HepG2 (cell line): ENCODE data around the gene LRRC74A. TPM values are rescaled to one million over a fixed set of nuclear protein-coding genes. Genes with fewer than 3 reads are reported as not detected.
A peak's percentile ranks its signal among the peaks of the same experiment; 100 is the strongest.

Source experiments
- ATAC-seq: fragments of 200-7000 bp; cut with Tn5 transposase; 3 replicates; pipeline ENCODE4 v1.9.1; 2020; ENCODE audit warnings: mild to moderate bottlenecking, moderate library complexity
- BruUV-seq: library from RNA; stranded (reverse); fragments of 400-500 nt; replicated peaks from 2 replicates; lab custom pipeline; 2021; lab: Mats Ljungman, UMichigan
- CTCF ChIA-PET: fragments of 300-600 bp; formaldehyde crosslinking; extraction: SDS; loops from one replicate; lab custom pipeline; 2021; ENCODE audit warnings: low total read pairs, inconsistent platforms, low intra/inter-chr PET ratio; lab: Yijun Ruan, JAX
- POLR2A ChIA-PET: fragments of 350-600 bp; sonication (Branson Sonifier 250); formaldehyde crosslinking; loops from one replicate; lab custom pipeline; 2020; ENCODE audit warnings: antibody characterized with exemption, inconsistent platforms; lab: Yijun Ruan, JAX
- DNase-seq: peaks from one replicate; pipeline ENCODE4 v3.0.0-alpha.2; 2015; ENCODE audit warnings: low spot score
- FAIRE-seq: peaks from 3 replicates; lab custom pipeline; 2011; peaks lifted over from hg19 to GRCh38; lab: Jason Lieb, UNC
- H2AFZ ChIP-seq: one replicate; pipeline ENCODE4 v1.6.1; 2011; ENCODE audit warnings: low read length, inconsistent platforms
- H3K27ac ChIP-seq: fragments of 300-600 bp; 3 replicates; pipeline ENCODE4 v1.8.0; 2011; ENCODE audit warnings: mixed run types, mild to moderate bottlenecking, mixed read lengths, low read length, inconsistent platforms; ENCODE audit not compliant: insufficient read depth; ENCODE audit errors: extremely low read length
- H3K27me3 ChIP-seq, 2 experiments: fragments of 200-600 bp in 1 of 2; 2 replicates in 1 of 2; 3 replicates in 1 of 2; pipeline versions ENCODE4 v1.6.0 to v1.8.0; 2011; ENCODE audit warnings: low read length in 2 of 2, mild to moderate bottlenecking in 2 of 2, moderate library complexity in 2 of 2, inconsistent platforms in 1 of 2; ENCODE audit not compliant: insufficient read depth in 2 of 2, control insufficient read depth in 1 of 2
- H3K36me3 ChIP-seq, 2 experiments: fragments of 200-600 bp in 1 of 2; replicated peaks in 1 of 2; 2 replicates in 1 of 2; 3 replicates in 1 of 2; pipeline versions ENCODE4 v1.5.1 to v1.8.0; 2011; ENCODE audit warnings: low read length in 2 of 2, inconsistent platforms in 1 of 2; ENCODE audit not compliant: insufficient read depth in 2 of 2, control insufficient read depth in 1 of 2
- H3K4me1 ChIP-seq: 2 replicates; pipeline ENCODE4 v1.5.1; 2012; ENCODE audit warnings: low read length, inconsistent platforms; ENCODE audit not compliant: insufficient read depth
- H3K4me2 ChIP-seq: 2 replicates; pipeline ENCODE4 v1.6.0; 2011; ENCODE audit warnings: low read depth, low read length, inconsistent platforms
- H3K4me3 ChIP-seq, 3 experiments: fragments of 200-600 bp in 1 of 3; sonication (generic), shearing (Covaris generic) in 1 of 3; replicated peaks in 1 of 3; 2 replicates each; pipeline ENCODE4 v1.5.1; 2011 to 2016; ENCODE audit warnings: low read length in 3 of 3, inconsistent platforms in 2 of 3, low read depth in 2 of 3, mild to moderate bottlenecking in 2 of 3, control low read depth in 1 of 3, mixed read lengths in 1 of 3; ENCODE audit not compliant: insufficient read depth in 1 of 3
- H3K79me2 ChIP-seq: one replicate; pipeline ENCODE4 v1.6.1; 2011; ENCODE audit warnings: low read length, inconsistent platforms; ENCODE audit not compliant: insufficient read depth
- H3K9ac ChIP-seq: 2 replicates; pipeline ENCODE4 v1.6.0; 2011; ENCODE audit warnings: mild to moderate bottlenecking, low read depth, low read length, inconsistent platforms; ENCODE audit not compliant: insufficient read depth
- H3K9me3 ChIP-seq: 2 replicates; pipeline ENCODE4 v1.5.1; 2012; ENCODE audit warnings: mild to moderate bottlenecking, low read length
- H4K20me1 ChIP-seq: 2 replicates; pipeline ENCODE4 v1.6.0; 2011; ENCODE audit warnings: inconsistent platforms, mild to moderate bottlenecking, low read length, moderate library complexity; ENCODE audit not compliant: insufficient read depth
- CBX2 ChIP-seq, 2 experiments: fragments of 200-600 bp in 1 of 2; sonication (generic); formaldehyde crosslinking in 1 of 2; IDR thresholded peaks; 2 replicates each; pipeline versions ENCODE4 v1.7.0 to v1.8.1; 2018 to 2022; ENCODE audit warnings: low read depth in 2 of 2, low read length in 1 of 2, mild to moderate bottlenecking in 1 of 2, missing genetic modification reagents in 1 of 2
- ELF1 ChIP-seq: sonication (generic); formaldehyde crosslinking; IDR thresholded peaks from 2 replicates; pipeline ENCODE4 v1.4.0; 2020; ENCODE audit warnings: missing genetic modification reagents
- FOXK2 ChIP-seq: fragments of 450-650 bp; IDR thresholded peaks from 2 replicates; pipeline ENCODE4 v1.6.1; 2016
- GRHL1 ChIP-seq: sonication (generic); formaldehyde crosslinking; conservative IDR thresholded peaks from 2 replicates; pipeline ENCODE4 v1.8.0; 2022; ENCODE audit warnings: missing genetic modification reagents
- KAT2B ChIP-seq: fragments of 150-350 bp; IDR thresholded peaks from 2 replicates; pipeline ENCODE4 v1.6.1; 2014; ENCODE audit warnings: low read depth, low read length, borderline replicate concordance
- MYPOP ChIP-seq: sonication (generic); formaldehyde crosslinking; IDR thresholded peaks from 2 replicates; pipeline ENCODE4 v1.8.1; 2023; ENCODE audit warnings: mild to moderate bottlenecking, moderate library complexity, missing genetic modification reagents
- POLR2G ChIP-seq: fragments of 200-400 bp; formaldehyde crosslinking; IDR thresholded peaks from 2 replicates; pipeline ENCODE4 v1.6.1; 2018; ENCODE audit warnings: mild to moderate bottlenecking, low read depth, low read length, moderate library complexity
- RXRB ChIP-seq: IDR thresholded peaks from 2 replicates; pipeline ENCODE4 v1.6.1; 2016; ENCODE audit warnings: borderline replicate concordance, missing genetic modification reagents, missing compliant biosample characterization
- SIX1 ChIP-seq: sonication (generic); formaldehyde crosslinking; IDR thresholded peaks from 2 replicates; pipeline ENCODE4 v1.4.0; 2020; ENCODE audit warnings: missing genetic modification reagents, borderline replicate concordance
- TFDP2 ChIP-seq: sonication (generic); formaldehyde crosslinking; IDR thresholded peaks from 2 replicates; pipeline ENCODE4 v1.4.0; 2020; ENCODE audit warnings: missing genetic modification reagents
- ZNF350 ChIP-seq: sonication (generic); formaldehyde crosslinking; IDR thresholded peaks from 2 replicates; pipeline ENCODE4 v1.4.0; 2020; ENCODE audit warnings: mild to moderate bottlenecking, low read depth, missing genetic modification reagents, borderline replicate concordance
- WGBS: methylation state at CpG from one replicate; pipeline ENCODE4 v1.1.6; 2017; ENCODE audit warnings: low lambda C conversion rate; 5-methylcytosine and 5-hydroxymethylcytosine counted together
- in situ Hi-C: cut with HindIII; loops from 2 replicates; pipeline ENCODE4 v1.10.0; 2017; ENCODE audit warnings: low pct_unique_long_range_greater_than_20kb; ENCODE audit not compliant: extremely low pct_ligation_motif_present
- intact Hi-C: fragments of 100-400 bp; cut with micrococcal nuclease; formaldehyde crosslinking; loops from one replicate; pipeline ENCODE4 v1.10.0; 2022; ENCODE audit not compliant: unreplicated experiment
- polyA plus RNA-seq, 8 experiments: library from polyadenylated mRNA; depleted of rRNA in 3 of 8; stranded (reverse) in 7 of 8; unstranded in 1 of 8; fragments of >200 nt; fragmentation: Illumina TruSeq in 4 of 8; extraction: Trizol in 4 of 8; gene quantifications; 2 replicates each; pipeline versions ENCODE4 v1.2.1 to v1.2.3, GENCODE V29; 2011 to 2016; ENCODE audit warnings: low read depth in 4 of 8, missing spikeins in 1 of 8, mixed read lengths in 1 of 8; ENCODE audit not compliant: insufficient read depth in 1 of 8
- total RNA-seq, 5 experiments: library from RNA; depleted of rRNA; stranded (reverse); fragments of >200 nt; fragmentation: Illumina TruSeq; extraction: Trizol; gene quantifications; 2 replicates each; pipeline ENCODE4 v1.2.3, GENCODE V29; 2016; ENCODE audit warnings: low read depth in 1 of 5

The LRRC74A gene
- total and polyA plus RNA-seq, 2 of the 13 experiments (the other 11 are each of a cell fraction or from before 2014, with no cell fraction given): not detected

GRCh38 chr14:76917745-76918255 is 91.6 kb downstream of the LRRC74A start:
- POLR2A ChIA-PET: interaction anchor here (1.9 kb wide), 1 partner anchor 36 kb away, joined by 4 read pairs; no protein-coding TSS in a partner anchor
- no TSS peak for BruUV-seq
- intact Hi-C loops: loop anchor here (10.0 kb wide), 1 partner anchor 47 kb away; no protein-coding TSS in a partner anchor
- in situ Hi-C loops: no loop called here
- H2AFZ ChIP-seq: no peak overlapping the region
- CTCF ChIA-PET: interaction anchor here (1.1 to 1.7 kb wide), 3 partner anchors 135 to 153 kb away, joined by 5 to 6 read pairs (median 6); no protein-coding TSS in a partner anchor
- no peak overlapping the region for H3K4me3 ChIP-seq
- H3K36me3 ChIP-seq: no peaks in the 10 kb centered on the region
- FAIRE-seq: no peak
- peaks cover 2 to 6% of the 10 kb centered on the region in 2 experiments; a peak in 3 of 5 replicates for H3K27me3 ChIP-seq
- TF ChIP-seq TFDP2 (CRISPR knock-in tag): no peak
- TF ChIP-seq, all 625 proteins: peak for 0
- Histone ChIP-seq H3K4me2 (no peak overlapping the region), H3K4me1 (peaks cover 48% of the 10 kb centered on the region), H3K79me2 (no peaks in the 10 kb centered on the region), H3K27ac (no peak overlapping the region), H3K9ac (no peak overlapping the region), H4K20me1 (no peaks in the 10 kb centered on the region), H3K9me3 (no peaks in the 10 kb centered on the region)
- ATAC-seq (no peak), DNase-seq (no peak)
- 86% methylated on average over 2 of the region's 7 CpGs for WGBS

GRCh38 chr14:76918256-76918781 is 92.1 kb downstream of the LRRC74A start:
- no peak for ATAC-seq
- POLR2A ChIA-PET: interaction anchor here (1.0 to 1.9 kb wide), 3 partner anchors 35 to 44 kb away, joined by 3 to 4 read pairs (median 3); no protein-coding TSS in a partner anchor
- 67% methylated on average over 6 of the region's 8 CpGs for WGBS
- CTCF ChIA-PET: no interaction called here
- no peak overlapping the region for H3K27ac ChIP-seq
- H3K79me2 ChIP-seq: no peaks in the 10 kb centered on the region
- H2AFZ ChIP-seq: no peak overlapping the region
- no peak overlapping the region for H3K9ac ChIP-seq
- no peaks in the 10 kb centered on the region for H4K20me1 ChIP-seq
- intact Hi-C loops: loop anchor here (10.0 kb wide), 1 partner anchor 46 kb away; no protein-coding TSS in a partner anchor
- FAIRE-seq: no peak
- H3K36me3 ChIP-seq: no peaks in the 10 kb centered on the region
- no peaks in the 10 kb centered on the region for H3K9me3 ChIP-seq
- DNase-seq: no peak
- H3K27me3 ChIP-seq: peaks cover 3 to 11% of the 10 kb centered on the region in 2 experiments; a peak in 3 of 5 replicates
- BruUV-seq: no TSS peak
- in situ Hi-C loops: no loop called here
- peaks cover 50% of the 10 kb centered on the region for H3K4me1 ChIP-seq
- peak overlapping the region; percentile 97 for H3K4me2 ChIP-seq
- no peak overlapping the region for H3K4me3 ChIP-seq
- no peak for TF ChIP-seq SIX1 (CRISPR knock-in tag)
- no peak for TF ChIP-seq ELF1 (CRISPR knock-in tag)
- TF ChIP-seq ZNF350: no peak
- TF ChIP-seq CBX2 (IDR thresholded peaks at IDR 0.05; ENCODE audit: low read depth, low read length): no peak
- TF ChIP-seq CBX2 (CRISPR knock-in tag; IDR thresholded peaks at IDR 0.05; ENCODE audit: low read depth): no peak
- no peak for TF ChIP-seq GRHL1
- TF ChIP-seq POLR2G: no peak
- no peak for TF ChIP-seq KAT2B
- TF ChIP-seq MYPOP (CRISPR knock-in tag): no peak
- TF ChIP-seq RXRB (CRISPR knock-in tag): no peak
- TF ChIP-seq FOXK2: no peak
